ENCODE results near the gene AUH. TPM values are rescaled to one million over a fixed set of nuclear protein-coding genes. Genes with fewer than 3 reads are reported as not detected.

The AUH gene
- total RNA-seq, 2 donors from 2014 or later: 23.0 to 23.5 TPM

DNA sequence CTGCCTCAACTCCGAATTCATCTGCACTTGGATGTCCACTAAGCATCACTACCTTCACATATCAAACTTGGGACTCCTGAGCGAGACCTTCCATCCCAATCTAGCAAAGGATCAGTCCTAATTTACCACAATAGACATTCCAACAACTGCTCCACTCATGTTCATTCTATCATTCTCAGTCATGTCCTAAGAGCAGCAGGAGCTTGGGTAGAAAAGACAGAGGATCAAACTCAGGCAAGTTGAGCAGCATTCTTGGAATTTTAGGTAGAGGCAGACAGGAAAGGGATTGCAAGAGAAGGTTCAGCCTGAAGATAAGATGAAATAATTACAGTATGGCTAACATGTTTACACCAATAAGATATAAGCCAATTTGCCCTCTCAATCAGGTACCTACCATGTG lies 51.7 kb downstream of the AUH start:
- Histone ChIP-seq H3K36me3 (ENCODE audit: control insufficient read depth, insufficient read depth, low read length) (peaks cover 11% of the 10 kb centered on the region), H3K27me3 (ENCODE audit: control insufficient read depth, insufficient read depth, low read length, poor library complexity, severe bottlenecking) (no peaks in the 10 kb centered on the region), H3K4me3 (ENCODE audit: low read length) (no peak overlapping the region), H3K9ac (ENCODE audit: extremely low read depth, low read length, poor library complexity, severe bottlenecking) (no peak overlapping the region), H3K27ac (ENCODE audit: low read depth, low read length) (no peak overlapping the region), H3K4me1 (ENCODE audit: control insufficient read depth, insufficient read depth, low read length) (no peaks in the 10 kb centered on the region), H3K9me3 (ENCODE audit: control insufficient read depth, low read length) (no peaks in the 10 kb centered on the region)
- Mint-ChIP-seq H3K27me3 (ENCODE audit: insufficient read depth) (no peaks in the 10 kb centered on the region), H3K36me3 (ENCODE audit: low read depth) (peaks cover 25% of the 10 kb centered on the region), H3K4me3 (no peak overlapping the region), H3K4me1 (no peaks in the 10 kb centered on the region), H3K9me3 (no peaks in the 10 kb centered on the region), H3K27ac (no peak overlapping the region)
- 95% methylated on average over 2 of the region's 2 CpGs; no CpG with 5 or more reads in 1 of the 2 experiments for WGBS, 2 experiments (ENCODE audit: insufficient coverage in 1 of 2, insufficient read length in 1 of 2)
- no peak for DNase-seq
- TF ChIP-seq, protein P1, sequence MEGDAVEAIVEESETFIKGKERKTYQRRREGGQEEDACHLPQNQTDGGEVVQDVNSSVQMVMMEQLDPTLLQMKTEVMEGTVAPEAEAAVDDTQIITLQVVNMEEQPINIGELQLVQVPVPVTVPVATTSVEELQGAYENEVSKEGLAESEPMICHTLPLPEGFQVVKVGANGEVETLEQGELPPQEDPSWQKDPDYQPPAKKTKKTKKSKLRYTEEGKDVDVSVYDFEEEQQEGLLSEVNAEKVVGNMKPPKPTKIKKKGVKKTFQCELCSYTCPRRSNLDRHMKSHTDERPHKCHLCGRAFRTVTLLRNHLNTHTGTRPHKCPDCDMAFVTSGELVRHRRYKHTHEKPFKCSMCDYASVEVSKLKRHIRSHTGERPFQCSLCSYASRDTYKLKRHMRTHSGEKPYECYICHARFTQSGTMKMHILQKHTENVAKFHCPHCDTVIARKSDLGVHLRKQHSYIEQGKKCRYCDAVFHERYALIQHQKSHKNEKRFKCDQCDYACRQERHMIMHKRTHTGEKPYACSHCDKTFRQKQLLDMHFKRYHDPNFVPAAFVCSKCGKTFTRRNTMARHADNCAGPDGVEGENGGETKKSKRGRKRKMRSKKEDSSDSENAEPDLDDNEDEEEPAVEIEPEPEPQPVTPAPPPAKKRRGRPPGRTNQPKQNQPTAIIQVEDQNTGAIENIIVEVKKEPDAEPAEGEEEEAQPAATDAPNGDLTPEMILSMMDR (conservative IDR thresholded peaks at IDR 0.05): no peak

DNA sequence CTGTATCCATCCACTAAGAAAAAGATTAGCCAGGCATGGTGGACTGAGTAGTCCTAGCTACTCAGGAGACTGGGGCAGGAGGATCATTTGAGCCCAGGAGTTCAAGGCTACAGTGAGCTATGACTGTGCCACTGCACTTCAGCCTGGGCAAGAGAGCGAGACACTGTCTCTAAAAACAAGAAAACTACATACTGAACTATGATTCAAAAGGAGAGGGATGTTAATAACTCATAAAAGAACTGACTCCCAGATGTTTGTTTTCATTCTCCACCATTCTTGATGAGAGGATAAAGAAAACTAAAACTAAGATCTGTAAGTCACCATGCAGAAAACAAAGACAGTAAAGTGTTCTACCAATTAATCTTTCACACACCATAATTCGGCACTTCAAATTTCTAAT lies 53.5 kb downstream of the AUH start:
- Histone ChIP-seq H3K9ac (ENCODE audit: extremely low read depth, low read length, poor library complexity, severe bottlenecking) (no peak overlapping the region), H3K9me3 (ENCODE audit: control insufficient read depth, low read length) (no peaks in the 10 kb centered on the region), H3K4me3 (ENCODE audit: low read length) (no peak overlapping the region), H3K36me3 (ENCODE audit: control insufficient read depth, insufficient read depth, low read length) (peaks cover 11% of the 10 kb centered on the region), H3K4me1 (ENCODE audit: control insufficient read depth, insufficient read depth, low read length) (no peaks in the 10 kb centered on the region), H3K27me3 (ENCODE audit: control insufficient read depth, insufficient read depth, low read length, poor library complexity, severe bottlenecking) (no peaks in the 10 kb centered on the region), H3K27ac (ENCODE audit: low read depth, low read length) (no peak overlapping the region)
- Mint-ChIP-seq H3K36me3 (ENCODE audit: low read depth) (peaks cover 22% of the 10 kb centered on the region), H3K27ac (no peak overlapping the region), H3K27me3 (ENCODE audit: insufficient read depth) (no peaks in the 10 kb centered on the region), H3K4me1 (peaks cover 4% of the 10 kb centered on the region), H3K9me3 (no peaks in the 10 kb centered on the region), H3K4me3 (no peak overlapping the region)
- 100% methylated on average over 1 of the region's 2 CpGs; no CpG with 5 or more reads in 1 of the 2 experiments for WGBS, 2 experiments (ENCODE audit: insufficient coverage in 1 of 2, insufficient read length in 1 of 2)
- TF ChIP-seq, protein P1 (conservative IDR thresholded peaks at IDR 0.05): no peak
- DNase-seq: no peak

DNA sequence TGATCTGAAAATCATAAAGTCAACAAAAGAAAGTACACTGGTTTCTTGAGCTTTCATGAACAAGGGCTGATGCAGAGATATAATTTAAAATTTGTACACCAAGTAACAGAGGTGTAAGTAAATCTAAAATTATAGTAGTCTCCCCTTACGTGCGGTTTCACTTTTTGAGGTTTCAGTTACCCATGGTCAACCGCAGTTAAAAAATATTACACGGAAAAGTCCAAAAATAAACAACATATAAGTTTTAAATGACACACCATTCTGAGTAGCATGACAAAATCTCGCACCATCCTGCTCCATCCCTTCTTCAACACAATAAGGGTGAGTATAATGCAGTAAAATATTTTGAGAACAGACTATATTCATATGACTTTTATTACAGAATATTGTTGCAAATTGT lies 54.4 kb downstream of the AUH start:
- TF ChIP-seq, protein P1 (conservative IDR thresholded peaks at IDR 0.05): no peak
- DNase-seq: no peak
- Mint-ChIP-seq H3K27me3 (ENCODE audit: insufficient read depth) (no peaks in the 10 kb centered on the region), H3K4me1 (peaks cover 4% of the 10 kb centered on the region), H3K27ac (no peak overlapping the region), H3K4me3 (no peak overlapping the region), H3K36me3 (ENCODE audit: low read depth) (peaks cover 17% of the 10 kb centered on the region), H3K9me3 (no peaks in the 10 kb centered on the region)
- 95 to 100% methylated on average over 1 to 5 of the region's 5 CpGs for WGBS, 2 experiments (ENCODE audit: insufficient coverage in 1 of 2, insufficient read length in 1 of 2)
- H3K9me3 ChIP-seq (ENCODE audit: control insufficient read depth, low read length): no peaks in the 10 kb centered on the region
- no peaks in the 10 kb centered on the region for H3K27me3 ChIP-seq (ENCODE audit: control insufficient read depth, insufficient read depth, low read length, poor library complexity, severe bottlenecking)
- H3K4me3 ChIP-seq (ENCODE audit: low read length): no peak overlapping the region
- no peak overlapping the region for H3K9ac ChIP-seq (ENCODE audit: extremely low read depth, low read length, poor library complexity, severe bottlenecking)
- no peaks in the 10 kb centered on the region for H3K4me1 ChIP-seq (ENCODE audit: control insufficient read depth, insufficient read depth, low read length)
- H3K27ac ChIP-seq (ENCODE audit: low read depth, low read length): no peak overlapping the region
- H3K36me3 ChIP-seq (ENCODE audit: control insufficient read depth, insufficient read depth, low read length): peaks cover 11% of the 10 kb centered on the region

Measured in endodermal cell (in vitro differentiated cells).